NCI-H2029 treated with DMSO at 0.1 percent for 48 hours (cell line): Measurements from ENCODE around the gene COL11A2.

ENCODE experiments used
- DNase-seq: peaks from one replicate; lab custom pipeline; 2025; lab: John Stamatoyannopoulos, UW

The COL11A2 gene

DNA sequence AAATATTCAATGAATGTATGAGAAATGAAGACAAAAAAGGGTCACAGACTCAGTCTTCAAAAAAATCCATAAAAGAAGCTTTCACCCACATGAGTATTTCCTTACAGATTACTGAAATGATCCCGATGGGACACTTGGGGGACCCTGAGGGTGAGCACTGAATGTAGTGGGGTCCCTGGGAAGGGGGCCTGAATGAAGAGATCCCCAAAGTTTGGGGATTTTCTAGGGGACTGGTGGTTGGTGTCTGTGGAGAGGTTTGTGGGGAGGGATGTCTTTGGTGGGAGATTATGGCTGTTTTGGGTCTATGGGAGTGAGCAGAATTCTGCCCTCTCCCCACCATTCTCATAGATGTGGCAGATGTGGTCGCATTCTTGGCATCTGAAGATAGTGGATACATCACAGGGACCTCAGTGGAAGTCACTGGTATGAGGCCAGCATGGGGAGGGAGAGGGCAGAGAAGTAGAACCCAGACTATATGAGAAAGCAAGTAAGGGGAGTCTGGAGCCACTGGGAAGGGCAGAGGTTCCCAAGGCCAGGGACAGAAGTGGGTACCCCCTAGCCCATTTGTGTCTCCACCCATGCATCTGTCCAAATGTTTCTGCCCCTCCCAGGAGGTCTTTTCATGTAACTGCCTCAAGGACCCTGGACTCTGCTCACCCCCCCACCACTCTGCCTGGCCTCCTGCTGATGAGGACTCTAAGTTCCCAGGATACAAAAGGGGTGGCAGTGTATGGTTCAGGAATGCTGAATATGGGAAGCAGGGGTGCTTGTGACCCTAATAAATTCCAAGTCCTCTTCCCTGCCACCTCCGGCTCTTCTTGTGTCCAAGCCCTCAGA lies 14.0 kb upstream of the COL11A2 start:
- DNase-seq = no peak

DNA sequence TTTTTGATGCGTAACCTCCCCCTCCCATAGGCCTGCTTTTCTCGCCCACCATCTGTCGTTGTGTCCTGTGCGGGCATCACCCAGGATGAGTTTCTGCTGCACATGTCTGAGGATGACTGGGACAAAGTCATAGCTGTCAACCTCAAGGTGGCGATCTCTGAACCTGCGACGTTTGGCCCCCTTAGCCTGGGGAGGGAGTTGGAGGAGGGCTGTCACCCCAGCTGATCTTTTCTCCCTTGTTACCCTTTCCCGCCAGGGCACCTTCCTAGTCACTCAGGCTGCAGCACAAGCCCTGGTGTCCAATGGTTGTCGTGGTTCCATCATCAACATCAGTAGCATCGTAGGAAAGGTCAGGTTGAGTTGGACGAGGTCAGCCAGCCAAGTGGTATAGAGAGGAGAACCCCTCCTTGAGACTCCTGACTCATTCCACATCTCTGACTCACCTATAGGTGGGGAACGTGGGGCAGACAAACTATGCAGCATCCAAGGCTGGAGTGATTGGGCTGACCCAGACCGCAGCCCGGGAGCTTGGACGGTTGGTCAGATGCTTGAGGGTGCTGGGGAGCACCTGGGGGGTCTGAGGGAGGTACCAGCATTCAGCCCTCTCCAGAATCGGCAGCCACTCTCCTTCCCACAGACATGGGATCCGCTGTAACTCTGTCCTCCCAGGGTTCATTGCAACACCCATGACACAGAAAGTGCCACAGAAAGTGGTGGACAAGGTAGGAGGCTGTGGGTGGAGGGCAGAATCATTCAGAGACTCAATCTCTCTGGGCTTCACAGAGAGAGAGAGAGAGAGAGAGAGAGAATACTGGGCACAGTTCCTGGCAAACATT lies 13.1 kb upstream of the COL11A2 start:
- DNase-seq = no peak

DNA sequence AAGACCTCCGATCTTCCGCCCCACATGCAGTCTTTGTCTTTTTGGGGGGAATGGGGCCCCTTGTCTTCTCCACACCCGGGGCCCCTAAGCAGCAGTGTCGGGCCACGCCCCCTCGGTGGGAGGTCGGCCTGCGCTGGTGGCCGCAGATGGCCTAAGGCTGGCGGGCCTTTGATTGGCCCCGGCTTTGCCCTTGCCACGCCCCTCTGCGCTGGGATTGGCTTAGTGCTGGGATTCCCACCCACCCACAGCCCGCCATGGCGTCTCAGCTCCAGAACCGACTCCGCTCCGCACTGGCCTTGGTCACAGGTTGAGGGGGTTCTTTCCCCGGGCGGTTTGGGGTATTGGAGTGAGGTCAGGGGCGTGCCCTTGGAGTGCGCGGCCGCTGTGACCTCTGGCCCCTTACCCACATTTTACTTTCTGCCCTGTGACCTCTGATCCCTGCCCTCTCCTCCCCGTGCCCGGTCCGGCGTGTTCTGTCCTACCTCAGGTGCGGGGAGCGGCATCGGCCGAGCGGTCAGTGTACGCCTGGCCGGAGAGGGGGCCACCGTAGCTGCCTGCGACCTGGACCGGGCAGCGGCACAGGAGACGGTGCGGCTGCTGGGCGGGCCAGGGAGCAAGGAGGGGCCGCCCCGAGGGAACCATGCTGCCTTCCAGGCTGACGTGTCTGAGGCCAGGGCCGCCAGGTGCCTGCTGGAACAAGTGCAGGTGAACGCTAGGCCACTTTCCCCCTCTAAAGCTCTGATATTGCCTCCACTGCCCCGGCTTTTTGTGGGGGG lies 12.3 kb upstream of the COL11A2 start, which contains the start of gene HSD17B8:
HSD17B8 (plus strand) TSS at position 241 of the 776 bp plus-strand sequence; CDS start at position 255, 14 bp downstream.
- peak; percentile 58 for DNase-seq

GRCh38 chr6:33204165-33204414 lies 11.8 kb upstream of the COL11A2 start:
- no peak for DNase-seq

GRCh38 chr6:33203443-33204164 lies 11.3 kb upstream of the COL11A2 start:
- DNase-seq = no peak

GRCh38 chr6:33202799-33203198 lies 10.5 kb upstream of the COL11A2 start:
- DNase-seq = no peak

GRCh38 chr6:33201935-33202334 lies 9.7 kb upstream of the COL11A2 start:
- DNase-seq = no peak

GRCh38 chr6:33201147-33201545 lies 8.9 kb upstream of the COL11A2 start:
- no peak for DNase-seq

GRCh38 chr6:33200219-33201146 lies 8.2 kb upstream of the COL11A2 start, which contains the start of the genes RXRB and SLC39A7:
Gene RXRB (minus strand): TSS chr6:33200665. CDS start chr6:33200476, 189 bp downstream.
Gene SLC39A7 (plus strand): TSS chr6:33200867. CDS start chr6:33201246, 379 bp downstream.
- peak; percentile 94 for DNase-seq

GRCh38 chr6:33199687-33200218 lies 7.5 kb upstream of the COL11A2 start:
- no peak for DNase-seq

GRCh38 chr6:33198853-33199436 lies 6.7 kb upstream of the COL11A2 start:
- DNase-seq = no peak

DNA sequence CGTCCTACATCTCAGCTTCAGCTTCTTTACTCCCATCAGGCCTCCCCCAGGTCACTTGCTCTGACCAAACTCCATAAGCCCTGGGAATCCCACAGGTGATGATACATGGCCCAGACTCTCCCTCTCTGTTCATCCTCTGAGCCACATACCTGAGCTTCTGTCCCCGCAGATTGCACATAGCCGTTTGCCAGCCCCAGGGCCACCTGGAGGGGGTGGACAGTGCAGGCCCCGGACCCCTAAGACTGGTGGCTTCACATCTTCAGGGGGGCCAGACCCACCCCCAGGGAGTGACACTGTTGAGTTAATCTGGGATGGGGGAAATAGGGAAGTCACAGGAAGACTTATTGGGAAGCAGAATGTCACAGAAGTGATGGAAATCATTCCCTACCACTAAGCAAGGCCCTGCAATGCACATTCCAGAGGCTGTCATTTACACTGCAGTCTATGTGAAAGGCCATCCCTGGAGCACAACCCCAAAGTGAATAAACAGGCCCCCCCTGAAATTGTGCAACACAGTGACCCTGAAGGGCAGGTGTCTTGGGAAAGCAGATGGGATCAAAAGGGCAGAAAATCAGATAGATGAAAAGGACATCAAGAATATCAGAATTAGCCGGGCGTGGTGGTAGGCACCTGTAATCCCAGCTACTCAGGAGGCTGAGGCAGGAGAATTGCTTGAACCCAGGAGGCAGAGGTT lies 6.0 kb upstream of the COL11A2 start:
- DNase-seq = no peak

- peak; percentile 75 for DNase-seq
Measured at GRCh38 chr6:33197431-33198048, 5.3 kb upstream of the COL11A2 start.

DNA sequence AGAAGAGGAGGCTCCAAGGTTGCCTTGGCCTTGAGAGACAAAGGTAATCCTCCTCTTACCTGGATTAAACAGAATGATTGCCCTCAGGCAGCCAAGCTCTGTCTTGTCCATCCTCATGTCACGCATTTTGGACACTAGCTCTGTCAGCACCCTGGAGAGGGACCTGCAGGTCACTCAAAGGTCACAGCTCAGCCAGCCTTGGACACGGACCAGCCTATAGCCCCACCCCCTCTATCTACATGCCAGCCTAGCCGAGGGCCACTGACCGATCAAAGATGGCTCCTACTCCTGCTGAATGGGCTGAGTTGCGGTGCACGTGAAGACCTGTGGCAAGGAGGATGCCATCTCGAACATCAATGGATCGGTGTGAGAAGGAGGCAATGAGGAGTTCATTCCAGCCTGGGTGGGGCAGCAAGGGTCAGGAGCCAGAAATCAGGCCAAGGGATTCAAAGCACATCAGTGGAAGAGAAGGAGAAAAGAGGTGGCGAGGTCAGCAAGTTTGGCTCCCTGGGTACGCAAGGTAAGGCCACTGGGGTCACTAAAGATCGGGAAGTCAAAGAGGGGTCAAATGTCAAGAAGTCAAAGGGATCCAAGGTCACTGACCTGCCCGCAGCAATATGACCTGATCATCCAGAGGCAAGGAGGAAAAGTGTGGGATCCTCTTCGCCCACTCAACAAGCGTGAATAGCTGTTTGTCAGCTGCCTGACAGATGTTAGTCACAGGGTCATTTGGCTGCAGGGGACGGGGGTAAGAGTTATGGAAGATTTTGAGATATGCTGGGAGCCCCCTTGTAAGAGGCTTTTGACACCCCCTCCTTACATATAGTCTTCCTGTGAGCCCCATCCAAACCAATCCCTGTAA lies 3.3 kb upstream of the COL11A2 start:
- DNase-seq = no peak

GRCh38 chr6:33194431-33194979 lies 2.2 kb upstream of the COL11A2 start:
- no peak for DNase-seq

- no peak for DNase-seq
Measured at GRCh38 chr6:33193619-33194018, 1.4 kb upstream of the COL11A2 start.
